Activated CD8-positive, alpha-beta memory T cell treated with anti-CD3 and anti-CD28 coated beads for 1 hour (primary cell): ENCODE data around the gene PCNX1.
"Not testable (repeated sequence)": the region's sequence is repeated elsewhere in the genome, so short reads cannot be mapped to it uniquely, and the experiment has no call there.

ENCODE experiments used
- DNase-seq, 2 donors: peaks; one replicate each; pipeline ENCODE4 v3.0.0-alpha.2; 2020; ENCODE audit warnings: low read depth in 1 of 2; ENCODE audit errors: extremely low read depth in 1 of 2

PCNX1 gene

DNA sequence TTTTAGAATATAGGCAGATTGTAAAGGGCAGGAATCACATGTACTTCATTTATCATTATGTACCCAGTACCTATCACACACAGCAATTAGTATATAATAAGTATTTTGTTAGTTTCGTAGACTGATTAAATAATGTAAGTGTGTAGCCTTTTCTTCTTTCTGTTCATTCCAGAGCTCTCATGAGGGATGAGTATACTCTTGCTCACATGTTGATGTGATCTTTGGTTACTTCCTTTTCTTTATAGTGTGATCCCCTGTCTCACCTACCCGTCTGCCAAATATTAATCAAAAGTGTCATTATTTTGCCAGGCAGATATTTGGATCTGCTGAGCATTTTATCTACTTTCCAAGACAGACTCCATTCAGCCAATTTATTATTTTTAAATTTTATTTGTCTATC lies 156.1 kb downstream of the PCNX1 start:
- DNase-seq: no peak

GRCh38 chr14:71064747-71065146 lies 157.5 kb downstream of the PCNX1 start:
- DNase-seq: not testable (repeated sequence)

DNA sequence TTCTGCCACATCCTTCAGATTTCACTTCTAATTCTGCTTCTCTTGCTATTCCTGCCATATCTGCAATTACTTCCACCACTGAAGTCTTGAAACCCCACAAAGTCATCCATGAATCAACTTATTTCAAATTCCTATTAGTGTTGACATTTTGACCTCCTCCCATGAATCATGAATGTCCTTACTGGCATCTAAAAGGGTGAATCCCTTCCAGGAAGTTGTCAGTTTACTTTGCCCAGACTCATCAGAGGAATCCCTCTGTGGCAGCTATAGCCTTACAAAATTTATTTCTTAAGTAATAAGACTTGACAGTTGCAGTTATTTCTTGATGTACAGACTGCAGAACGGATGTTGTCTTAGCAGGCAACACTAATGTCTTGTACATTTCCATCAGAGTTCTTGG lies 162.9 kb downstream of the PCNX1 start:
- no peak for DNase-seq

- DNase-seq: no peak
These were observed 163.8 kb downstream of the PCNX1 start for GRCh38 chr14:71071042-71071441.

- DNase-seq: no peak
These were observed 169.3 kb downstream of the PCNX1 start for GRCh38 chr14:71076462-71077092.

- DNase-seq: no peak
These were observed 171.2 kb downstream of the PCNX1 start for GRCh38 chr14:71078500-71078899.

DNA sequence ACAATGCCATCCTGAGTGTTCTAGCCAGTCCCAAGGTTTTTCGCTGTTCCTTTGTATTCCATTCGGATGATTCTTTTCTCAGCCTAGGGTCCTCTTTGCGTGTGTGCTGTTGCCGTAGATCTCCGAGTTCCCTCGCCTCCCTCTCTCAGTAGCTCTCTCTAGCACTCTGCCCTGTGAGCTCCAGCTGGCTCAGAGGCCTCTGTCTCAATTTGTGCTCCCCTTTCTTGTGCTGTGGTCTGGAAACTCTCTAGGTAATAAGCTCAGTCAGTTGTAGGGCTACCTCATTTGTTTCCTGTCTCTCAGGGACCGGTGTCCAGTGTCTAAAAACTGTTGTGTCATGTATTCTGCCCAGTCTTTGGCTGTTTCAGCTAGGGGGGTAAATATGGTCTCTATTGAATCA lies 179.3 kb downstream of the PCNX1 start:
- no peak for DNase-seq

- DNase-seq: no peak
These were observed 182.7 kb downstream of the PCNX1 start for GRCh38 chr14:71089971-71090370.

GRCh38 chr14:71094722-71095121 lies 187.5 kb downstream of the PCNX1 start:
- no peak for DNase-seq

DNA sequence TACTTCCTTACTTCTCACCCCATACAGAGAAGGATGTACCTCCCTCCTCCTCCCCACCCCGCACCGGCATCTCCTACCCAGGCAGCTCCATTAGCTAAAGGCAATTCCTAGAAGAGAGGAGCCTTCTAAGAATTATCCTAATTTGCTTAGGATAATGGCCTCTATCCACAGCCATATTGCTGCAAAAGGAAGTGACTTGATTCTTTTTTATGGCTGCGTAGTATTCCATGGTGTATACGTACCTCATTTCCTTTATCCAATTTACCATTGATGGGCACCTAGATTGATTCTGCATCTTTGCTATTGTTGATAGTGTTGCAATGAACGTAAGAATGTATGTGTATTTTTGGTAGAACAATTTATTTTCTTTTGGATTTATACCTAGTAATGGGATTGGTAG lies 189.7 kb downstream of the PCNX1 start:
- no peak for DNase-seq

- DNase-seq: no peak
These were observed 196.6 kb downstream of the PCNX1 start for GRCh38 chr14:71103662-71104484.

DNA sequence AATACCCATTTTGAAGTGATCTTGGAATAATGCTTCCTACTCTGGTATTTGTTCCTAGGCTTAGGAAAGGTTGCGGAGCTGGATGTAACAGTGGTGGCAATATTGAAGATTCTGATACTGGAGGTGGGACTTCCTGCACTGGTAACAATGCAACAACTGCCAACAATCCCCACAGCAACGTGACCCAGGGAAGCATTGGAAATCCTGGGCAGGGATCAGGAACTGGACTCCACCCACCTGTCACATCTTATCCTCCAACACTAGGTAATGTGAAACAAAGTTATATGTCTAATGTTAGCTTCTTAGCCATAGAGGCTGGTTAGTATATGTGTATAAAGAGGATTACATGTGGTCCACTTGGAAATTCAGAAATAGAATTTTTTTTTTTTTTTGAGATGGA lies 197.9 kb downstream of the PCNX1 start:
- no peak for DNase-seq

GRCh38 chr14:71107921-71108320 lies 200.7 kb downstream of the PCNX1 start:
- DNase-seq: no peak

GRCh38 chr14:71108398-71109119 lies 201.3 kb downstream of the PCNX1 start:
- DNase-seq: no peak

DNA sequence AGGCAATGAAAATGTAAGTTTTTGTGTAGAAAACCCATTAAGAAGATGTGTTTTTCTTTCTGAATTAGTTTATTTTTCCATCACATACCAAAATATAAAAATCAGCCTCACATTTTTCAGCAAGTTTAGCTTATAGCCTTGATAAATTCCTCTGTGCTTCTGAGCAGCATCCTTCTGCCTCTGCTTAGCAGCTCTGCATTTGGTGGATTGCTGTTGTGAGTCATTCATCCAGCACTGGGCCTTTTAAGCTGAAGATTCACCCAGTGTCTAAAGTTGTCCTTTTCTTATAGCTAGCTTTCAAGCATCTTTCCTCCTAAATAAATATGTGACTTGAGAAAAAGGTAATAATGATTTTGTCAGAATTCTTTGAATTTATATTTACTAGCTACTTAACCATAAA lies 206.1 kb downstream of the PCNX1 start:
- no peak for DNase-seq

- DNase-seq: no peak
These were observed 207.3 kb downstream of the PCNX1 start for GRCh38 chr14:71114565-71114964.

DNA sequence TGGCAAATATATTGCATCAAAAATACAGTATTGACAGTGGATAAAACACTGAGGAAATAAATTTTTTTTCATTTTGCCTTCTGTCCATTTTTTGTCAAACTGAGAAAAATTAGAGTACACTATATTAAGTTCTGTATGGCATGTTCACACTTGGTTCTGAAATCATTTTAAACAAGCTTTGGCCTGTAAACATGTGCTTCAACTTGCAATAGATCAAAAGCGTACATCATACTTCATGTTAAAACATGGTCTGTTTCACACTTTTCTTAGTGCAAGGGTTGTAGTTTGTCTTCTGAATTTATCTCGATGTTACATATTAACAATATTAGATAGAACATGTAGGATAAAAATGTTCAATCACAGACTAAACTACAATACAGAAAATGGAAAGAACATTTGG lies 208.0 kb downstream of the PCNX1 start:
- DNase-seq: no peak

DNA sequence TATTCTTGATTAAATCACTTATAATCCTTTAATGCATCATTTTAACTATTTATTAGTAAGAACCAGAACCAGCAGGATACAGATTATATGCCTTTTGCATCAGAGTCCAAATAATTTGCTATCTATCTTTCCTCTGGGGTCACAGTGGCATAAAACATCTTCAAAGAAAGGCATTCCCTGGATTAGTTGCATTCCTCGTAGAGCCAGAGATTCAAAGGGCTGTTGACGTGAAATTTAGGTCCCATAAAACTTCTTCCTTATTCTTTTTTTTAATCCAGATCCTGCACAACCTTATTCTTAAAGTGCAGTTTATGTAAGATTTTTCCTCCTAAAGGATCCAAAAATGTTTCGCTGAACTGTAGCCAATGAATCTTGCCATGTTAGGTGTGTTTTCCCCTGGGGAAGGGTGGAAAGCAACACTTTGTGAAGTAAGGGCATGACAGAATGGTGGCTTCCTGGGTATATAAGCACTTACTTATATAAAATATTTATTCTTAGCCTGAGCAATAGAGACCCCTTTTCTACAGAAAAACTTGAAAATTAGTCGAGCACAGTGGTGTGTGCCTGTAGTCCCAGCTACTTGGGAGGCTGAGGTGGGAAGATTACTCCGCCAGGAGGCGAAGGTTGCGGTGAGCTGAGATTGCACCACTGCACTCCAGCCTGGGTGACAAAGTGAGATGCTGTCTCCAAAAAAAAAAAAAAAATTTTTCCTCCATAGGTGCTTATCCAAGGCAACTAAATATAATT lies 208.7 kb downstream of the PCNX1 start:
- DNase-seq: no peak

GRCh38 chr14:71116568-71117122 lies 209.4 kb downstream of the PCNX1 start:
- DNase-seq: no peak

GRCh38 chr14:71117839-71118743 lies 210.8 kb downstream of the PCNX1 start:
- DNase-seq: no peak
